ENCODE results near the gene ATG12. TPM values are rescaled to one million over a fixed set of nuclear protein-coding genes. Genes with fewer than 3 reads are reported as not detected.

Gene ATG12
- total RNA-seq, 6 experiments from 2014 or later: 18.4 to 32.4 (median 21.8) TPM

DNA sequence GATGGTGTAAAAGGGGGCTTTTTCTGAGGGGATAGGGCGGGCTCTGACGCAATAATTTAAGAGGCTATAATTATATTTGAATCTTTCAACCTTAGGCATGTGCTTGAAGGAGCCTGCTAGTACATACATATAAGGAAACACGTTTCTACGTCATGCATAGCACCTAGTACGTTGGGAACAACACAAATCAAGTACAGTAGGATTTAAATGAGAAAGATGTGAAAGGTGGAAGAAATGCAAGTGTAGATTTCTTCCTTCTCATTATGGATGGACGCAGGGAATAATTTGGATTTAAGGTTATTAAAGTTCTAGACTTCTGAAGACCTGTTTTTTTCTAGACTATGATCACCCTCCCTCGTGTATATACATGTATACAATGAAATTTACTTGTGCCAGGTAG is 24.0 kb downstream of the ATG12 start:
- H3K4me3 ChIP-seq: peak overlapping the region in 2 of 3 donors; percentile 68 to 78
- no peak for TF ChIP-seq POLR2A (IDR thresholded peaks at IDR 0.05)
- TF ChIP-seq, protein P1, sequence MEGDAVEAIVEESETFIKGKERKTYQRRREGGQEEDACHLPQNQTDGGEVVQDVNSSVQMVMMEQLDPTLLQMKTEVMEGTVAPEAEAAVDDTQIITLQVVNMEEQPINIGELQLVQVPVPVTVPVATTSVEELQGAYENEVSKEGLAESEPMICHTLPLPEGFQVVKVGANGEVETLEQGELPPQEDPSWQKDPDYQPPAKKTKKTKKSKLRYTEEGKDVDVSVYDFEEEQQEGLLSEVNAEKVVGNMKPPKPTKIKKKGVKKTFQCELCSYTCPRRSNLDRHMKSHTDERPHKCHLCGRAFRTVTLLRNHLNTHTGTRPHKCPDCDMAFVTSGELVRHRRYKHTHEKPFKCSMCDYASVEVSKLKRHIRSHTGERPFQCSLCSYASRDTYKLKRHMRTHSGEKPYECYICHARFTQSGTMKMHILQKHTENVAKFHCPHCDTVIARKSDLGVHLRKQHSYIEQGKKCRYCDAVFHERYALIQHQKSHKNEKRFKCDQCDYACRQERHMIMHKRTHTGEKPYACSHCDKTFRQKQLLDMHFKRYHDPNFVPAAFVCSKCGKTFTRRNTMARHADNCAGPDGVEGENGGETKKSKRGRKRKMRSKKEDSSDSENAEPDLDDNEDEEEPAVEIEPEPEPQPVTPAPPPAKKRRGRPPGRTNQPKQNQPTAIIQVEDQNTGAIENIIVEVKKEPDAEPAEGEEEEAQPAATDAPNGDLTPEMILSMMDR (IDR thresholded peaks at IDR 0.05): no peak
- ATAC-seq: no peak

DNA sequence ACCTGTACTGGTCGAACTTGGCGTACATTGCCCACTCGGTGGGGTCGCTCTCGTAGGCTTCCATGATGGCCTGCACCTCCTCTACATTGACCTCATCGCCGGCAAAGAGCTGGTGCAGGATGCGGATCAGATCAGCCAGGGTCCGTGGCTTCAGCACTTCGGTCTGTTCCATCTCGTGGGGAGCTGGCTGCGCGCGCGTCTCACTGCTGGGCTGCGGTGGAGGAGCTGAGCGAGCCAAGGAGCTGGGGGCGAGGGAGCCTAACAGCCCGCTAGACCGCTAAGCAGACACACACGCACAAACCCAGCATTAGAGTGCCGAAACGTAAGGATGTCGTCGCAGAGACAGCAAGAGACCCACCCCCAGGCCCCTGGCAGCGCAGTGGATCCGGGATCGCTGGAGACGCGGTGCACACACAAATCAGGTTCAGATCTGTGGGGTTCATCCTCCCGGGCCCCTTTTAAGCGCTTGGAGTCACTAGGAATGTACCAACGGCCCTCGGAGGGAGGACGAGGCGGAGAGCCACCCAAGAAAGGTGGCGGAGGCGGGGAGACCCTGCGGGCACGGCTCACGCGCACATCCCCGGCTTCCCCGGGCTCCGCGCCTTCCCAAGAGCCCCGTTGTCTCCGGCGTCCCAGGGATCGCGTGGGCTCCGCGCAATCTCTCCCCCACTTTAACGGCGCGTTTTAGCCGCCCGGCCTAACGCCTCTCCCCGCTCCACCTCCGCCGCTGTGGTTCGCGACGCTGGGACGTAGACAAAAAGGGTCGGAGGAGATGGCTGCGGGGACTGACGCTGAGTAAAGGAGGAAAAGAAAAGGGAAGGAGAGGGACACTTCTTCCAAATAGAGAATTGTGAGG is 24.9 kb downstream of the ATG12 start, which contains the start of gene CDO1:
CDO1 (minus strand) TSS at position 434 of the 856 bp plus-strand sequence; CDS start at position 172, 262 bp downstream.
- peak; percentile 77 to 90 (median 86) for DNase-seq
- WGBS (ENCODE audit: insufficient coverage, low coverage, low lambda C conversion rate, missing lambda C conversion rate): 3% methylated on average over 32 of the region's 69 CpGs
- TF ChIP-seq, protein P1 (IDR thresholded peaks at IDR 0.05): no peak
- TF ChIP-seq POLR2A (IDR thresholded peaks at IDR 0.05): peak; percentile 86
- intact Hi-C loops (cut with DNase I): no loop called here
- H3K36me3 ChIP-seq: peaks cover 0 to 12% (median 1%) of the 10 kb centered on the region in 4 donors
- H3K4me1 ChIP-seq: peaks cover 0 to 34% (median 2%) of the 10 kb centered on the region in 4 donors
- peak within 1 kb of the TSS; percentile 60 to 78 (median 68) for H3K4me3 ChIP-seq
- H3K27me3 ChIP-seq: no peaks in the 10 kb centered on the region
- ATAC-seq: peak; percentile 86 to 94 (median 88)
- no peaks in the 10 kb centered on the region for H3K9me3 ChIP-seq
- peak within 1 kb of the TSS; percentile 83 to 96 (median 96) for H3K27ac ChIP-seq

More for the DNA sequence above, 24.0 kb downstream of the ATG12 start:
- Histone ChIP-seq H3K4me1 (peaks cover 0 to 27% (median 1%) of the 10 kb centered on the region in 4 donors), H3K27me3 (no peaks in the 10 kb centered on the region), H3K9me3 (no peaks in the 10 kb centered on the region), H3K36me3 (peaks cover 0 to 2% (median 0%) of the 10 kb centered on the region in 4 donors), H3K27ac (peak overlapping the region; percentile 83 to 96 (median 96))
- WGBS (ENCODE audit: insufficient coverage, low coverage, low lambda C conversion rate, missing lambda C conversion rate): 39% methylated on average over 7 of the region's 7 CpGs
- no peak for DNase-seq
- intact Hi-C loops (cut with DNase I): no loop called here

DNA sequence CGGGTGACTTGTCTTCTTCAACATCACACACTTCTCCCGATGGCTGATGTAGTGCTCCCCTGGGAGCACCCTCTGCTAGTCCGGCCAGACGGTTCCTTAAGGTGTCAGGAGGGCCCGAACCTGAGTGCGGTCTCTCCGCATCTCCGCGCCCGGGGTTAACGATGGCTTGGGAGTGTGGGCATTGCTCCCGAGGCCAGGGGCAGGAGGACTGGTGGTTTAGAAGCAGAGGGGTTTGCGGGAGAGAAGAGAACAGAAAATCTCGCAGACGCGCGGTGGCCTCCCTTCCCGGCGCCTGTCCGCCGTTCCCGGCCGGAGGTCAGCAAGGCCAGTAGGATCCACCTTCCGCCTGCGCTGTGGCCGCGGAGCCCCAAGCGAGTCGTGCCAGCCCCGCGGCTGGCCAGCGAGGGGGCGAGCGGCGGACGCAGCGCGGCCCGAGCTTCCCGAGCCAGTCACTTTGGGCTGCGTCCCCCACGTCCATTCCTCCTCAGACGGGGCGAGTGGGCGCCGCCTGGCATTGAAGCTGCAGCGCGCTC is 25.6 kb downstream of the ATG12 start:
- Histone ChIP-seq H3K4me3 (peak overlapping the region; percentile 60 to 78 (median 68)), H3K4me1 (peaks cover 0 to 41% (median 2%) of the 10 kb centered on the region in 4 donors), H3K27ac (peak overlapping the region; percentile 83 to 96 (median 96)), H3K27me3 (no peaks in the 10 kb centered on the region), H3K9me3 (no peaks in the 10 kb centered on the region), H3K36me3 (peaks cover 0 to 19% (median 5%) of the 10 kb centered on the region in 4 donors)
- ATAC-seq: peak; percentile 18 to 51 (median 30)
- no peak for TF ChIP-seq POLR2A (IDR thresholded peaks at IDR 0.05)
- TF ChIP-seq, protein P1 (IDR thresholded peaks at IDR 0.05): no peak
- intact Hi-C loops (cut with DNase I): no loop called here
- DNase-seq: peak; percentile 38 to 63 (median 47)
- WGBS (ENCODE audit: insufficient coverage, low coverage, low lambda C conversion rate, missing lambda C conversion rate): 0% methylated on average over 13 of the region's 48 CpGs

DNA sequence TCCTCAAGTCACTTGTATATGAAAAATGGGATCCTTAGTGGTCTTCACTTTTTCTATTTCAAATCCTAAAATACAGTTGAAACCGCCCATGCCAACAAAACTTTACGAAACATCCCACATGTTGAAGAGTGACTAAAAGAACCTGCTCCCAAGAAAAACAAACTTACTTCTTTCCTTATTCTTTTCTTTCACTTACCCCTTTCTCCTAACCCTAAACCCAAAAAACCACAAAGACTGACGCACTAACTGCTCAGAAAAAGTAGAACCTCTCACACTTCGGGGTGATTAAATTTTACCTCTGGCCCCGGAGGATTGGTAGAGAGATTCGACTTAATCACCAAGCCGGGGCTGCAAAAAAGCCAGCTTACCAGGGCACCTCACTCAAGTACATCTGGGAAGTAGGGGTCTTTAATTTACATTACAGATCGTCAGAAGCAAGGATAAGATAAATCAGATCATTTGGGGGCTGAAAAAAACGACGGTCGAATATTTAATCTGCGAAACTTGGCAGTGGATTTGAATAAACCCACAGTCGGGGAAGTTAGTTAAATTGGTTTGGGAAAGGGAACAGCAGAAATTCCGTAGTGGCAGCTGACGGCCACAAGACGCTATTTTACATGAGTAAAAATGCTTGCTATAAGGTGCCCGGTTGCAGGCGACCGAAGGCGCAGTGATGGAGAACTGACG is 26.2 kb downstream of the ATG12 start:
- H3K4me1 ChIP-seq: peaks cover 0 to 47% (median 2%) of the 10 kb centered on the region in 4 donors
- WGBS (ENCODE audit: insufficient coverage, low coverage, low lambda C conversion rate, missing lambda C conversion rate): 9% methylated on average over 19 of the region's 21 CpGs
- H3K27me3 ChIP-seq: no peaks in the 10 kb centered on the region
- H3K4me3 ChIP-seq: peak overlapping the region; percentile 60 to 78 (median 68)
- no peak for ATAC-seq
- DNase-seq: no peak
- TF ChIP-seq POLR2A (IDR thresholded peaks at IDR 0.05): no peak
- TF ChIP-seq, protein P1 (IDR thresholded peaks at IDR 0.05): no peak
- H3K9me3 ChIP-seq: no peaks in the 10 kb centered on the region
- peak overlapping the region; percentile 83 to 96 (median 96) for H3K27ac ChIP-seq
- intact Hi-C loops (cut with DNase I): no loop called here
- H3K36me3 ChIP-seq: peaks cover 0 to 25% (median 5%) of the 10 kb centered on the region in 4 donors

All from right lobe of liver (tissue), 6 donors.